ENCODE measurements around the gene CA7. TPM values are rescaled to one million over a fixed set of nuclear protein-coding genes. Genes with fewer than 3 reads are reported as not detected.

CA7 gene
- not detected for total RNA-seq (2021; ENCODE audit: unreplicated experiment)
- 0.19 TPM for polyA plus RNA-seq (2012; ENCODE audit: insufficient read length)
- Bru-seq, nascent RNA = not detected
- not detected for BruChase-seq, experiment 1, labeled RNA remaining after a 2-hour chase
- BruChase-seq, experiment 2, labeled RNA remaining after a 6-hour chase = not detected
- long read RNA-seq = 0 reads

GRCh38 chr16:66844342-66845079 lies at the start of gene CA7:
CA7 (plus strand) TSS chr16:66844414; CDS start chr16:66844488, 74 bp downstream.
- Histone ChIP-seq H3K27ac (ENCODE audit: low read length) (no peak within 1 kb of the TSS), H3K4me3 (ENCODE audit: low read depth in 2 of 2, low read length in 2 of 2) (peak within 1 kb of the TSS; percentile 37 to 41), H3K36me3 (ENCODE audit: control insufficient read depth, insufficient read depth, low read length) (no peaks in the 10 kb centered on the region), H3K9me3 (ENCODE audit: control insufficient read depth, insufficient read depth, low read depth, low read length) (no peaks in the 10 kb centered on the region), H3K4me1 (ENCODE audit: control insufficient read depth, insufficient read depth, low read length) (no peaks in the 10 kb centered on the region), H3K27me3 (ENCODE audit: control insufficient read depth, insufficient read depth, low read length) (no peaks in the 10 kb centered on the region; the same call in 1 of the 2 replicates)
- in situ Hi-C loops (cut with HindIII; ENCODE audit: low pct_unique_long_range_greater_than_20kb, low sequenced_read_pairs) = no loop called here
- intact Hi-C loops (cut with micrococcal nuclease; ENCODE audit: unreplicated experiment) = no loop called here
- no peak for DNase-seq (ENCODE audit: low read depth, low spot score)
- POLR2A ChIA-PET = no interaction called here
- BruUV-seq (replicated peaks) = no TSS peak
- no peak for TF ChIP-seq CTCF (IDR thresholded peaks at IDR 0.05)
- no peak for TF ChIP-seq TCF7L2 (IDR thresholded peaks at IDR 0.05; ENCODE audit: low read depth, low read length)
- TF ChIP-seq POLR2AphosphoS5 (IDR thresholded peaks at IDR 0.05; ENCODE audit: low read depth, low read length) = no peak
- no peak for TF ChIP-seq SIN3A (IDR thresholded peaks at IDR 0.05; ENCODE audit: borderline replicate concordance, insufficient read depth, low read depth, low read length)
- no peak for TF ChIP-seq REST (IDR thresholded peaks at IDR 0.05; ENCODE audit: insufficient read depth in 1 of 2, low read depth in 2 of 2, low read length in 1 of 2)
- CTCF ChIA-PET = interaction anchor here (1.5 kb wide), 1 partner anchor 24 kb away, joined by 6 read pairs; no protein-coding TSS in a partner anchor
- peak; percentile 67 for ATAC-seq

GRCh38 chr16:66798161-66798560 lies 46.1 kb upstream of the CA7 start:
- in situ Hi-C loops (cut with HindIII; ENCODE audit: low pct_unique_long_range_greater_than_20kb, low sequenced_read_pairs) (no loop called here), intact Hi-C loops (cut with micrococcal nuclease; ENCODE audit: unreplicated experiment) (no loop called here)
- H3K9me3 ChIP-seq (ENCODE audit: control insufficient read depth, insufficient read depth, low read depth, low read length) = no peaks in the 10 kb centered on the region
- no peaks in the 10 kb centered on the region for H3K27me3 ChIP-seq (ENCODE audit: control insufficient read depth, insufficient read depth, low read length)
- no peak overlapping the region for H3K27ac ChIP-seq (ENCODE audit: low read length)
- no peak overlapping the region for H3K4me3 ChIP-seq (ENCODE audit: low read depth in 2 of 2, low read length in 2 of 2)
- H3K36me3 ChIP-seq (ENCODE audit: control insufficient read depth, insufficient read depth, low read length) = peaks cover 2% of the 10 kb centered on the region; the same call in 1 of the 2 replicates
- ChIA-PET POLR2A (no interaction called here), CTCF (interaction anchor here (0.5 kb wide), 1 partner anchor 31 kb away, joined by 8 read pairs; no protein-coding TSS in a partner anchor)
- DNase-seq (ENCODE audit: low read depth, low spot score) (no peak), ATAC-seq (no peak)
- BruUV-seq (replicated peaks) = no TSS peak
- H3K4me1 ChIP-seq (ENCODE audit: control insufficient read depth, insufficient read depth, low read length) = no peaks in the 10 kb centered on the region
- TF ChIP-seq TCF7L2 (IDR thresholded peaks at IDR 0.05; ENCODE audit: low read depth, low read length) (no peak), REST (IDR thresholded peaks at IDR 0.05; ENCODE audit: insufficient read depth in 1 of 2, low read depth in 2 of 2, low read length in 1 of 2) (no peak), SIN3A (IDR thresholded peaks at IDR 0.05; ENCODE audit: borderline replicate concordance, insufficient read depth, low read depth, low read length) (no peak), CTCF (IDR thresholded peaks at IDR 0.05) (no peak), POLR2AphosphoS5 (IDR thresholded peaks at IDR 0.05; ENCODE audit: low read depth, low read length) (no peak)

All from Panc1 (cell line).